Spinal cord (tissue), 10 donors: ENCODE measurements around the gene CELF3. TPM values are rescaled to one million over a fixed set of nuclear protein-coding genes. Genes with fewer than 3 reads are reported as not detected.
"Not testable (repeated sequence)": the region's sequence is repeated elsewhere in the genome, so short reads cannot be mapped to it uniquely, and the experiment has no call there.

ENCODE experiments used
- DNase-seq, 6 donors: peaks; one replicate each; pipeline versions ENCODE4 v3.0.0 to v3.0.0-alpha.2; 2013 to 2015; ENCODE audit warnings: low spot score in 6 of 6, low read depth in 4 of 6
- H3K27ac ChIP-seq: one replicate; pipeline ENCODE4 v1.5.1; 2013; ENCODE audit warnings: low read depth, low read length, control low read depth
- H3K27me3 ChIP-seq: one replicate; pipeline ENCODE4 v1.6.1; 2013; ENCODE audit warnings: low read length; ENCODE audit not compliant: control insufficient read depth, insufficient read depth
- H3K36me3 ChIP-seq: one replicate; pipeline ENCODE4 v1.6.1; 2013; ENCODE audit warnings: low read length; ENCODE audit not compliant: control insufficient read depth, insufficient read depth
- H3K4me1 ChIP-seq: one replicate; pipeline ENCODE4 v1.6.1; 2013; ENCODE audit warnings: low read length; ENCODE audit not compliant: control insufficient read depth, insufficient read depth
- H3K4me3 ChIP-seq: one replicate; pipeline ENCODE4 v1.5.1; 2013; ENCODE audit warnings: low read depth, low read length, control low read depth
- H3K9me3 ChIP-seq: one replicate; pipeline ENCODE4 v1.6.1; 2013; ENCODE audit warnings: low read length; ENCODE audit not compliant: control insufficient read depth, insufficient read depth
- WGBS: methylation state at CpG from one replicate; pipeline ENCODE4 v1.1.5; 2013; ENCODE audit warnings: missing lambda C conversion rate; ENCODE audit not compliant: insufficient coverage; 5-methylcytosine and 5-hydroxymethylcytosine counted together
- polyA plus RNA-seq, 2 donors: library from polyadenylated mRNA; unstranded; fragments of 120-200 nt; gene quantifications; one replicate each; pipeline ENCODE4 v1.2.1, GENCODE V29; 2013; ENCODE audit not compliant: insufficient read length in 2 of 2
- total RNA-seq, 2 donors: library from RNA; depleted of rRNA in 1 of 2; stranded (reverse); fragments of 120-200 nt in 1 of 2; fragments of >200 nt in 1 of 2; gene quantifications; one replicate each; pipeline versions ENCODE4 v1.2.3 to v1.2.4, GENCODE V29; 2013 to 2014
- donor health status: healthy.

The CELF3 gene
- total and polyA plus RNA-seq, 4 donors = 12.7 to 106 (median 52.3) TPM

- DNase-seq = no peak
- no peaks in the 10 kb centered on the region for H3K27me3 ChIP-seq
- H3K9me3 ChIP-seq = no peaks in the 10 kb centered on the region
- H3K4me3 ChIP-seq = no peak overlapping the region
- H3K27ac ChIP-seq = no peak overlapping the region
- no peaks in the 10 kb centered on the region for H3K36me3 ChIP-seq
- no peaks in the 10 kb centered on the region for H3K4me1 ChIP-seq
Measured at GRCh38 chr1:151737479-151737878, 20.9 kb upstream of the CELF3 start.

- Histone ChIP-seq H3K9me3 (no peaks in the 10 kb centered on the region), H3K27ac (no peak overlapping the region), H3K27me3 (no peaks in the 10 kb centered on the region), H3K4me1 (no peaks in the 10 kb centered on the region), H3K36me3 (no peaks in the 10 kb centered on the region), H3K4me3 (no peak overlapping the region)
- DNase-seq = no peak
- WGBS = 100% methylated on average over 1 of the region's 2 CpGs
Measured at GRCh38 chr1:151737026-151737425, 20.4 kb upstream of the CELF3 start.

- WGBS = 87% methylated on average over 9 of the region's 9 CpGs
Measured at GRCh38 chr1:151733995-151734394, 17.4 kb upstream of the CELF3 start.

GRCh38 chr1:151733126-151733525 is 16.5 kb upstream of the CELF3 start:
- 88% methylated on average over 2 of the region's 3 CpGs for WGBS
- no peaks in the 10 kb centered on the region for H3K9me3 ChIP-seq
- DNase-seq = no peak
- H3K27me3 ChIP-seq = no peaks in the 10 kb centered on the region
- H3K27ac ChIP-seq = no peak overlapping the region
- no peaks in the 10 kb centered on the region for H3K36me3 ChIP-seq
- H3K4me3 ChIP-seq = no peak overlapping the region
- peaks cover 8% of the 10 kb centered on the region for H3K4me1 ChIP-seq

More at GRCh38 chr1:151733995-151734394, 17.4 kb upstream of the CELF3 start:
- not testable (repeated sequence) for H3K9me3 ChIP-seq, H3K27ac ChIP-seq, H3K27me3 ChIP-seq, H3K4me3 ChIP-seq, H3K36me3 ChIP-seq, DNase-seq, H3K4me1 ChIP-seq

- H3K27ac ChIP-seq = no peak overlapping the region
- WGBS = 87% methylated on average over 2 of the region's 4 CpGs
Measured at GRCh38 chr1:151729966-151730291, 13.3 kb upstream of the CELF3 start.

GRCh38 chr1:151729157-151729965 is 12.8 kb upstream of the CELF3 start:
- H3K27ac ChIP-seq = no peak overlapping the region
- DNase-seq = no peak
- 45% methylated on average over 8 of the region's 10 CpGs for WGBS
- H3K9me3 ChIP-seq = no peaks in the 10 kb centered on the region
- H3K27me3 ChIP-seq = no peaks in the 10 kb centered on the region
- H3K4me1 ChIP-seq = peaks cover 15% of the 10 kb centered on the region
- no peak overlapping the region for H3K4me3 ChIP-seq
- no peaks in the 10 kb centered on the region for H3K36me3 ChIP-seq

More at GRCh38 chr1:151729966-151730291, 13.3 kb upstream of the CELF3 start:
- DNase-seq = no peak
- Histone ChIP-seq H3K4me3 (no peak overlapping the region), H3K9me3 (no peaks in the 10 kb centered on the region), H3K27me3 (no peaks in the 10 kb centered on the region), H3K36me3 (no peaks in the 10 kb centered on the region), H3K4me1 (peaks cover 15% of the 10 kb centered on the region)

GRCh38 chr1:151728151-151729054 is 11.8 kb upstream of the CELF3 start:
- H3K9me3 ChIP-seq = no peaks in the 10 kb centered on the region
- no peaks in the 10 kb centered on the region for H3K36me3 ChIP-seq
- H3K27ac ChIP-seq = no peak overlapping the region
- peak in 2 of 6 donors; percentile 89 to 95 for DNase-seq
- peaks cover 15% of the 10 kb centered on the region for H3K4me1 ChIP-seq
- under 1% methylated on average over 11 of the region's 19 CpGs for WGBS
- H3K4me3 ChIP-seq = no peak overlapping the region
- H3K27me3 ChIP-seq = peaks cover 3% of the 10 kb centered on the region

- Histone ChIP-seq H3K27ac (no peak overlapping the region), H3K27me3 (peaks cover 12% of the 10 kb centered on the region), H3K36me3 (no peaks in the 10 kb centered on the region), H3K4me1 (peaks cover 18% of the 10 kb centered on the region), H3K9me3 (no peaks in the 10 kb centered on the region), H3K4me3 (no peak overlapping the region)
- DNase-seq = no peak
- WGBS = no CpG with 5 or more reads among the region's 3 CpGs
Measured at GRCh38 chr1:151723726-151724370, 7.2 kb upstream of the CELF3 start.

- peak in 1 of 6 donors; percentile 44 for DNase-seq
- no peaks in the 10 kb centered on the region for H3K9me3 ChIP-seq
- peak overlapping the region; percentile 44 for H3K4me3 ChIP-seq
- H3K27me3 ChIP-seq = peaks cover 18% of the 10 kb centered on the region
- H3K4me1 ChIP-seq = peaks cover 27% of the 10 kb centered on the region
- WGBS = 13% methylated on average over 11 of the region's 17 CpGs
- H3K36me3 ChIP-seq = no peaks in the 10 kb centered on the region
- no peak overlapping the region for H3K27ac ChIP-seq
Measured at GRCh38 chr1:151721788-151722510, 5.3 kb upstream of the CELF3 start.
